NCI-H510A (cell line): Measurements from ENCODE around the gene HTR6.

ENCODE experiments used
- DNase-seq: peaks from one replicate; lab custom pipeline; 2025; lab: John Stamatoyannopoulos, UW

The HTR6 gene

DNA sequence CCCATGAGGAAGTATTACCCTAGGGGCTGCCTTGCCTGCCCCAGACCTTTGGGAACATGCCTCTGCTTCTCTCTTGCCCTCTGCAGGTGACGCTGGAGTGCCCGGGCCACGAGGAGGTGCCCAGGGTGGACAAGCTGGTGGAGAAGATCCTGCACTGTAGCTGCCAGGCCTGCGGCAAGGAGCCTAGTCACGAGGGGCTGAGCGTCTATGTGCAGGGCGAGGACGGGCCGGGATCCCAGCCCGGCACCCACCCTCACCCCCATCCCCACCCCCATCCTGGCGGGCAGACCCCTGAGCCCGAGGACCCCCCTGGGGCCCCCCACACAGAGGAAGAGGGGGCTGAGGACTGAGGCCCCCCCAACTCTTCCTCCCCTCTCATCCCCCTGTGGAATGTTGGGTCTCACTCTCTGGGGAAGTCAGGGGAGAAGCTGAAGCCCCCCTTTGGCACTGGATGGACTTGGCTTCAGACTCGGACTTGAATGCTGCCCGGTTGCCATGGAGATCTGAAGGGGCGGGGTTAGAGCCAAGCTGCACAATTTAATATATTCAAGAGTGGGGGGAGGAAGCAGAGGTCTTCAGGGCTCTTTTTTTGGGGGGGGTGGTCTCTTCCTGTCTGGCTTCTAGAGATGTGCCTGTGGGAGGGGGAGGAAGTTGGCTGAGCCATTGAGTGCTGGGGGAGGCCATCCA is 7.8 kb upstream of the HTR6 start:
- no peak for DNase-seq

DNA sequence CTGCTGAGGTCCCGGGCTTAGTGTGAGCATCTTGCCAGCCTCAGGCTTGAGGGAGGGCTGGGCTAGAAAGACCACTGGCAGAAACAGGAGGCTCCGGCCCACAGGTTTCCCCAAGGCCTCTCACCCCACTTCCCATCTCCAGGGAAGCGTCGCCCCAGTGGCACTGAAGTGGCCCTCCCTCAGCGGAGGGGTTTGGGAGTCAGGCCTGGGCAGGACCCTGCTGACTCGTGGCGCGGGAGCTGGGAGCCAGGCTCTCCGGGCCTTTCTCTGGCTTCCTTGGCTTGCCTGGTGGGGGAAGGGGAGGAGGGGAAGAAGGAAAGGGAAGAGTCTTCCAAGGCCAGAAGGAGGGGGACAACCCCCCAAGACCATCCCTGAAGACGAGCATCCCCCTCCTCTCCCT is 7.2 kb upstream of the HTR6 start:
- DNase-seq, result no peak

DNA sequence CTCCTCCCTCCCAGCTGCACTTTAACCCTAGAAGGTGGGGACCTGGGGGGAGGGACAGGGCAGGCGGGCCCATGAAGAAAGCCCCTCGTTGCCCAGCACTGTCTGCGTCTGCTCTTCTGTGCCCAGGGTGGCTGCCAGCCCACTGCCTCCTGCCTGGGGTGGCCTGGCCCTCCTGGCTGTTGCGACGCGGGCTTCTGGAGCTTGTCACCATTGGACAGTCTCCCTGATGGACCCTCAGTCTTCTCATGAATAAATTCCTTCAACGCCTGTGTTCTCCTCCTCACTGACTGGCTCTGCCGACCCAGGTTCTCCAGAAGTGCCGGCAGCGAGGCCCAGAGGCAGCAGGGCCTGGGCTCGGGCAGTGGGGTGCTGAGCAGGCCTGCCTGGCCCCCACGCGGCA is 6.5 kb upstream of the HTR6 start:
- no peak for DNase-seq

DNA sequence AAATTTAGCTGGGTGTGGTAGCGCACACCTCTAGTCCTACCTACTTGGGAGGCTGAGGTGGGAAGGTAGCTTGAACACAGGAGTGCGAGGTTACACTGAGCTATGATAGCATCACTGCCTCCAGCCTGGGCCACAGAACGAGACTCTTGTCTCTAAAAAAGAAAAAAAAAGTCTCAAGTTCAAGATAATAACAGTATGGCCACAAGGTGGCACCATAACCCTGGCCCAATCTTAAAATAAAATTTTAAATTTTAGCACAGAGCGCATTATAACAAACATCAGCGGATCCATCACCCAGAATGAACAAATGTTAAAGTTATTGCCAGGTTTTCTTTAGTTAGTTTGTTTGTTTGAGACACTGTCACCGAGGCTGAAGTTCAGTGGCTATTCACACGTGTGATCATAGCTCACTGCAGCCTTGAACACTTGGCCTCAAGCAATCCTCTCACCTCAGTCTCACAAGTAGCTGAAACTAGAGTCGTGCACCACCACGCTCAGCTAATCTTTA is 2.9 kb upstream of the HTR6 start:
- DNase-seq, result no peak

DNA sequence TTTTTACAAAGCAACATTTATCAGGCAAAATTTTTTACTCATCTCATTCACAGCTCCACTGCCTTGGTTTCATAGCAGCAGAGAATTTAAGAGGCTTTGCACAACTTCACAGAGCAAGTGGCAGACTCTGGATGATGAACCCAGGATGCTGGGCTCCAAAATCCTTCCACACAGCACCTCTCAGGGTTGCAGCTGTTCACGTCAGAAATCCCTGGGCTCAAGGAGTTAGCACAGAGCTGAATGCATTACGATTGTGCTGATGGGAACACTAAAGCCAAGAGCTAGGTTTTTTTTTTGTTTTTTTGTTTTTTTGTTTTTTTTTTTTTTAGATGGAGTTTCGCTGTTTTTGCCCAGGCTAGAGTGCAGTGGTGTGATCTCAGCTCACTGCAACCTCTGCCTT is 2.4 kb upstream of the HTR6 start:
- no peak for DNase-seq

DNA sequence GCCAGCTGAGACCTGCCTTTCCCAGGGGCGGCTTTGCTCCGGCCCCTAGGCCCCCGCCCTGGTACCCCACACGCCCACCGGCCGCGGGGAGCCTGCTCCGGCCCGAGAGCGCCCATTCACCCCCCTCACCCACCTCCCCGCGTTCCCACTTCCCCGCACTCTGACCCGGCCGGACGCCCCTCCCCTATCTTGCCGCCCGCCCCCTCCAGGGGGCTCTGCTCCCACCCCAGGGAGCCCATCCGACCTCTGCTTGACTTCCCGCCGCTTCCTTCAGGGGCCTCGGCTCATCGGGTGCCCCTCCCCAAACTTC is 466 bp downstream of the HTR6 start:
- DNase-seq, result no peak

DNA sequence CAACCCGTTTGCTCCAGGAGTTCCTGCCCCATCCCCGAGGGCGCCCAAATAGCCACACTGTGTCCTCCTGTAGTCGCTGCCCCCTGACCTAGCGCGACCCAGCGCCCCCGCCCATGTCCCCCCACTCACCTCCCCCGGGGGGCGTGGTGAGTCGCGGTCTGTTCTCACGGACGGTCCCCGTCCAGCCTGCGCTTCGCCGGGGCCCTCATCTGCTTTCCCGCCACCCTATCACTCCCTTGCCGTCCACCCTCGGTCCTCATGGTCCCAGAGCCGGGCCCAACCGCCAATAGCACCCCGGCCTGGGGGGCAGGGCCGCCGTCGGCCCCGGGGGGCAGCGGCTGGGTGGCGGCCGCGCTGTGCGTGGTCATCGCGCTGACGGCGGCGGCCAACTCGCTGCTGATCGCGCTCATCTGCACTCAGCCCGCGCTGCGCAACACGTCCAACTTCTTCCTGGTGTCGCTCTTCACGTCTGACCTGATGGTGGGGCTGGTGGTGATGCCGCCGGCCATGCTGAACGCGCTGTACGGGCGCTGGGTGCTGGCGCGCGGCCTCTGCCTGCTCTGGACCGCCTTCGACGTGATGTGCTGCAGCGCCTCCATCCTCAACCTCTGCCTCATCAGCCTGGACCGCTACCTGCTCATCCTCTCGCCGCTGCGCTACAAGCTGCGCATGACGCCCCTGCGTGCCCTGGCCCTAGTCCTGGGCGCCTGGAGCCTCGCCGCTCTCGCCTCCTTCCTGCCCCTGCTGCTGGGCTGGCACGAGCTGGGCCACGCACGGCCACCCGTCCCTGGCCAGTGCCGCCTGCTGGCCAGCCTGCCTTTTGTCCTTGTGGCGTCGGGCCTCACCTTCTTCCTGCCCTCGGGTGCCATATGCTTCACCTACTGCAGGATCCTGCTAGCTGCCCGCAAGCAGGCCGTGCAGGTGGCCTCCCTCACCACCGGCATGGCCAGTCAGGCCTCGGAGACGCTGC is 1.1 kb downstream of the HTR6 start:
- no peak for DNase-seq

DNA sequence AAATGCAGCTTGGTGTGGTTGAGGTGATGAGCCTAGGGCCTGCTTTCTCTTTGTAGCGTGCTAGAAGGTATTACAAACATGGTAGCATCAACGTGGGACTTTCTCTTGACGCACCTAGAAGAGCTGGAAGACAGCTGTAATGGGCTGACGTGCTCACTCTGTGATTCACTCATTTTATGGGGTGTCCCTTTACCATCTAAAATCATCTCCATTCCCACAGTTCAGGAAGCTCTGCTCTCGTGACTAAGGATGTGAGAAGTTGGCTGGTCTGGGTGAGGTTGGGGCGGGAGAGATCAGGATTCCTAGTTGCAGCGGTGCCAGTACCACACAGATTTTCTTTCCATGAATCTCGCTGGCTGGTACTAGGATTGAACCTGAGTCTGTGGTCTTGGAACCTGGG is 4.2 kb downstream of the HTR6 start:
- no peak for DNase-seq

DNA sequence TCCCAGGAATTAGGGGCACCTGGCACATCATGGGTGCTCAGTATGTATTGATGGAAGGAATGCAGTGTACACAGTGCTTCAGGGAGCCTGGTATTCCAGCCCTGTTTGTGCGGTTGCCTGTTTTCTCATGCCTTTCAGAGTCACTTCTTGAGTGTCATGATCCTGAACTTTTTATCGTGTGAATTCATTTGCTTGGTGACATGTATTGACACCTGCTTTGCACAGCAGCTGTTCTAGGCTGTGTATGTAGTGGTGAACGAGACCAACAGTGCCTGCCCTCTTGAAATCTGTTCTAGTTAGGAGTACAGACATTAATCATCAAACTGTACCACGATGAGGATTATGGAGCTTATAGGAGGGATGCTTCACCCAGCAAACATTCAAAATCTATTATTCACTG is 6.1 kb downstream of the HTR6 start:
- no peak for DNase-seq

DNA sequence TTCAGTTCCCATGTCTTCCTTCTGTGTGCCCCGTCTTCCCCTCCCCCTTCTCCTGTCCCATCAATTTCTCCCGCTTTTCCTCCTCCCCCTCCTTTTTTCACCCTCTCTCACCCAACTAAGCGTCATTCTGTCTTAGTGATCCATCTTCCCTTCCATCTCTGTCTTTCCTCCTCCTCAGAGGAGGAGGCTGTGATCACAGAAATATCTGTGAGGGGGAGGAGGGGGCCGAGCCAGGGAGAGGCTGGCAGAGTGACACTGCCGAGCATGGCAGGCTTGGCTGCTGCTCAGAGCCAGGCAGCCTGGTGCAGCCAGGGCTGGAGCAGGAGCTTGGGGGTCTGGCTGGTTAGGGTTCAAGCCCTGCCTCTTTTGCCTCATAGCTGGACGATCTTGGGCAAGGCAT is 7.6 kb downstream of the HTR6 start:
- no peak for DNase-seq

DNA sequence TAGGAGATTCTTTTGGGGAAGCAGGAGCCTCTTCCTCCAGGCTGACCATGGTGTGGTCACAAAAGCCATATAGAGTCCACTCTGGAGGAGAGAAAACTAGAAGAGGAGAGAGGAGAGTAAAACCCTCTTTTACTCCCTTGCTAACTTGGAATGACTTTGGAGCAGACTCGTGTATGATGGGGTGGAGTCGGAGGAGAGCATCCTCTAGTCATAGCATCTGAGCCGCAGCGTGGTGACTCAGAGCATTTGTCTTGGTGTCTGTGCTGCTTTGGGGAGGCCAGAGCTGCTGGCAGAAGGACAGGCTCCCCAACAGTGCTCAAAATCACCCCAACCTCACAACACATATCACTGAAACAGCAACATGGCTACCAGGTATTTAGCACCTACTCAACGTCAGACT is 11.1 kb downstream of the HTR6 start:
- DNase-seq, result no peak

DNA sequence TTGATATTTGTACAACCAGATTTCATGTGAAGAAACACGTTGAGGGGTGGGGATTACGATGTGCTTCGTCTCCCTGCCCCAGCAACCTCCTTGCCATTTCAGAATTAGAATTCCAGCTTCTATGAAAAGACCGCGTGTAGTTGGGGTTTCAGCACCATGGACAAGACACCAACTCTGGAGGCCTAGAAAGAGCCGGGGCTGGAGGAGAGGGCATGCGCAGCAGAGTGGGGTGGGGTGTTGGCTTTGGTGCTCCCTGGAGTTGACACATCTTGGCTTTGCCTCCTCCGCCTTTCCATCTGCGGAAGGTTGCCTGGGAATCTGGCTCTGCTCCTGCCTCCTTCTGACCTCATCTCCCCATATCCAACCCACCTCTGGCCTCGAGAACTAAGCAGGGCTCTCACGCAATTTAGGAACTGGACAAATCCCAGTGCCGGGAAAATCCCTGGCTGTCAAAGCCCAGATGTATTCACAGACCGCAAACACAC is 11.8 kb downstream of the HTR6 start:
- no peak for DNase-seq

DNA sequence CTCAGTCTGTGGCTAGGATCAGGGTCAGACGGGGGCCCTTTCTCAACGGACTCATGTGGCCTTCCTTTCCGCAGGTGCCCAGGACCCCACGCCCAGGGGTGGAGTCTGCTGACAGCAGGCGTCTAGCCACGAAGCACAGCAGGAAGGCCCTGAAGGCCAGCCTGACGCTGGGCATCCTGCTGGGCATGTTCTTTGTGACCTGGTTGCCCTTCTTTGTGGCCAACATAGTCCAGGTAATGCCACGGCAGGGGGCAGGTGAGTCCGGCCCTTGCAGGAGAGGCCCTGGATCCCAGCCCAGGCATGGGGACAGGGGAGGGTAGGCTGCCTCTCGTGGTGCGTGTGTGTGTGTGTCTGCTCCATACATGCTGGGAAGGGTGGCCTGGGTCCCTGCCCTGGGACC is 13.8 kb downstream of the HTR6 start:
- no peak for DNase-seq

DNA sequence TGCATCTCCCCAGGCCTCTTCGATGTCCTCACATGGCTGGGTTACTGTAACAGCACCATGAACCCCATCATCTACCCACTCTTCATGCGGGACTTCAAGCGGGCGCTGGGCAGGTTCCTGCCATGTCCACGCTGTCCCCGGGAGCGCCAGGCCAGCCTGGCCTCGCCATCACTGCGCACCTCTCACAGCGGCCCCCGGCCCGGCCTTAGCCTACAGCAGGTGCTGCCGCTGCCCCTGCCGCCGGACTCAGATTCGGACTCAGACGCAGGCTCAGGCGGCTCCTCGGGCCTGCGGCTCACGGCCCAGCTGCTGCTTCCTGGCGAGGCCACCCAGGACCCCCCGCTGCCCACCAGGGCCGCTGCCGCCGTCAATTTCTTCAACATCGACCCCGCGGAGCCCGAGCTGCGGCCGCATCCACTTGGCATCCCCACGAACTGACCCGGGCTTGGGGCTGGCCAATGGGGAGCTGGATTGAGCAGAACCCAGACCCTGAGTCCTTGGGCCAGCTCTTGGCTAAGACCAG is 14.3 kb downstream of the HTR6 start:
- no peak for DNase-seq

DNA sequence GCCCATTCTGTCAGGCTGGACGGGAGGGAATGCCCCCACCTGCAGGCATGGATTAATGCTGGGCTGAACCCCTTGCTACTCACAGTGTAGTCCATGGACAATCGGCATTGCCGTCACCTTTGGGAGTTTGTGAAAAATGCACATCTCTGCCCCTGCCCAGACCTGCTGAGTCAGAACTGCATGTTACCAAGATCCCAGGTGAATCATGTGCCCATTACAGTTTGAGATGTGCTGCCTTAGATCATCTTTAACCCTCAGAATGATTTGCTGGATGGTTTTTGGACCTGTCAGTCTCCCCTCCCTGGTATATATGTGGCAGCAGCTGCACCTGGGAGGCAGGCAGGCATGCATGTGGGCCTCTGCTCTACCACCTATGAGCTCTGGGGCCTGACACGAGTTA is 15.0 kb downstream of the HTR6 start:
- DNase-seq, result no peak

DNA sequence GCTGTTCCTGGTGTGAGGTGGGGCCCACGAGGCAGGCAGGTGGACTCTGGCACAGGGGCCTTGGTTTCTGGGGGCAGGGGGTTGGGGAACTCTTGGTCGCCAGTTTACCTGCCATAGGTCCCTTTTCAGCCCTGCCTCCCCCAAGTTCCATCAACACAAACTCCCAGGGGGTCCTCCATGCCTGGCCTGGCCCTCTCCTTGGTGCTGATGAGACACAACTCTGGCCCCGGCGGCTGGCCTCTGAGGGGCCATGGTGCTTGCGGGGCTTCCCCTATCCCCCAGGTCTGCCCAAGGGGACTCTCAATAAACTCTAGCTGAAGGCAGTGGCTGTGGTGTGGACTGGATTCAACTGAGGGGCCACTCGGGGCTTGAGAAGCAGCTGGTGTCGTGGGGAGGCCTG is 16.0 kb downstream of the HTR6 start:
- DNase-seq, result no peak

DNA sequence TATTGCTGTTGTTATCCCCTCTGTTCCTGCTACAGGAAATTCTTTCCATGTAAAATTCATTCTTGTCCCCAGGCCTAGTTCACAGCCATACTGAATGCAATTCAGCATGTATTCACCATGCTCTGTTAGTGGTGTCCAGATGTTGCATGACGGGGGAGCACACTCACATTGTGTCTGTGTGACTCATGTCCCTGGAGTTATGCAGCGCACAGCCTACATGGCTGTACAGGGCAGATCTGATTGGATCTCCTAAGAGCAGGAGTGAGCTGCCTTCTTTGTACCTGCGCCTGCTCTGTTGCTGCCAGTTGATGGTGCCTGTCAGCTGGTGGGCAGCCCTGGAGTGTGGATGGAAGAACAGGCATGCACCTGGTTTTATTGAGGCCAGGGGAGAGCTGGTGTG is 17.6 kb downstream of the HTR6 start:
- no peak for DNase-seq

DNA sequence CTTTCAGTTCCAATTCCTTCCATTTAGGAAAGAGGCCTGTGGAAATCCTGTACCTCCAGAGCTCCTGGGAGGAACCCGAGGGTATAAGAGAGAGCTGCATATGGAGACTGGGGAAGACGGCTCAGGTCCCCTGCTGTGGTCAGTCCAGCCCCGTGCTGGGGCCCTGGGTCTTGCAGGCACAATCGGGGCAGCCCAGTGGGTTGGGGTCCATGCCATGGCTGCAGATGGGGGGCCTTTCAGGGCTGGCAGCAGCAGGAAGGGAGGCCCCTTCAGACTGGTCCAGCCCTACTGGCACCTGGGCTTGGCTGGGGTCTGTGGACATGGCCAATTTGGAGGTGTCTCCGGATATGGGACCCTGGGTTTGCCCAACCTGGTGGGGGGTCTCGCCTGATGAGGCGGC is 18.2 kb downstream of the HTR6 start:
- no peak for DNase-seq

DNA sequence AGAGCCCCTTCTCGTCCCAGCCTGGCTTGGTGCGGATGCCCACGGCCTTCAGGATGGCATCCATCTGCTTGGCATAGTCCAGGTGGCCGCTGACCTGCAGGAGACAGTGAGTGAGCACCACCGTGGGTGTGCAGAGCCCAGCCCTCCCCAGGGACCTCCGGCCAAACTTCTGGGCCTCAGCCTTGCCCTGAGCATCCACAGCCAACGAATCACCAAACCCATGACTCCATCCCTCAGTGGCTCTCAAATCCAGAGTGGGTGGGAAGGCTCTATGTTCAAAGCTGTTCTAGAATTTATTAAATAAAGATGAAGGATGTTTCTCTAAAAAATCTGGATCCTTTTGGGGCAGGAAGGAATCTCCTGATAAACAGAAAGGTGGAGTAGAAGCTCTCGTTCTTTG is 18.7 kb downstream of the HTR6 start:
- DNase-seq, result no peak

DNA sequence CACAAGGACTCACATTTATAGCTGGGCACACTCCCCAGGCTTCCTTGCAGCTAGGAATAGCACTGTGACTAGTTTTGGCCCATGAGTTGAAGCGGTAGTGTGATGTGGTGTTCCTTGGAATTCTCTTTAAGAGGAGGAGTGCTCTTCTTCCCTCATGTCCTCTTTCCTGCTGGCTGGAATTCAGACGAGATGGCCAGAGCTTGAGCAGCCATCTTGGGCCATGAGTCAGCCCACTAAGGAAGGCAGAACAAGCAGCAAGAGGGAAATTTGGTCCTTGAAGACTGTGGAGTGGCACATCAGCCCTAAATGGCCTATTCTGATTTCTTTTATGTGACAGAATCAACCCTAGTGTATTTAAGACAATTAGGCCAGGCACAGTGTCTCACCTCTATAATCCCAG is 20.0 kb downstream of the HTR6 start:
- DNase-seq, result no peak

DNA sequence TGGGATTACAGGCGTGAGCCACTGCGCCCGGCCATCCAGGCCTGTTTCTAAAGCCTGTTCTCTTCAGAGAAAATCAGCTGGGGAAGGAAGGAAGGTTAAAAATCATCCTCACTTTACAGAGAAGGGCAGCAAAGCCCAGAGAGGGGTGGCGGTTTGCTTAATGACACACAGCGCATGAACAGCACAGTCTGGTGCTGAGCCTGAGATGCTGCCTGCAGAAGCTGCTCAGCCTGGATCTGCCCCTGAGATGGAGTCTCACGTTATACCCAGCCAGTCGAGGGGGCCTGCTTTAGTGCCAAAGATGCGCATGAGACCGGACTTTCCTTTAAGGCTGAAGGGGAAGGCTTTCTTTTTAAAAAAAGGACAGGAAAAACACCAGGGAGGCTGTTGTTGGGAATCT is 21.3 kb downstream of the HTR6 start:
- DNase-seq, result no peak

DNA sequence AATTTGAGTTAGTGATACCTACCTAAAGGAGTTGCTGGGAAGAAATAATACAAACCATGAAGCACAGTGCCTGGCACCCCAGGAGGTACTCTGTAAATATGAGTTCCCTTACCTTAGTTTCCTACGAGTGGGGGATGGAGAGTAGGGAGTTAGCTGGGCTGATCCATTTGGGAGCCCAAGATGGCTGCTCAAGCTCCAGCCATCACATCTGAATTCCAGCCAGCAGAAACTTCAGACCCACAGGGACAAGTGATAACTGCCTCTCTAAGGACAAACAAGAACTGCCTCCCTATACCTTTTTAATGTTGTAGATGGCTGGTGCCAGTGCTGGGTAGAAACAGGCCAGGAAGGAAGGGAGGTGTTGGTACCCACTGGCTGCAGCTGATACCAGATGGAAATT is 22.7 kb downstream of the HTR6 start:
- no peak for DNase-seq
